Measurements from ENCODE around the gene FOXP1.

The FOXP1 gene

GRCh38 chr3:71551311-71551919 lies 32.1 kb downstream of the FOXP1 start:
- TF ChIP-seq BACH2 (CRISPR knock-in tag; IDR thresholded peaks at IDR 0.05; ENCODE audit: borderline replicate concordance) (no peak), ZNF565 (CRISPR knock-in tag; conservative IDR thresholded peaks at IDR 0.05; ENCODE audit: low read depth) (no peak), ISL1 (CRISPR knock-in tag; IDR thresholded peaks at IDR 0.05) (peak; percentile 33; the same call in 1 of the 2 replicates)
- ATAC-seq: peak; percentile 73

- no peak for ATAC-seq
- TF ChIP-seq ARNTL (CRISPR knock-in tag; IDR thresholded peaks at IDR 0.05; ENCODE audit: borderline replicate concordance, low read depth): no peak
- no peak for TF ChIP-seq ISL1 (CRISPR knock-in tag; IDR thresholded peaks at IDR 0.05)
- no peak for TF ChIP-seq SNAI2 (CRISPR knock-in tag; IDR thresholded peaks at IDR 0.05)
- TF ChIP-seq PPARA (CRISPR knock-in tag; IDR thresholded peaks at IDR 0.05; ENCODE audit: borderline replicate concordance): no peak
- TF ChIP-seq TCF4 (CRISPR knock-in tag; IDR thresholded peaks at IDR 0.05; ENCODE audit: borderline replicate concordance): no peak
- no peak for TF ChIP-seq CSDC2 (CRISPR knock-in tag; IDR thresholded peaks at IDR 0.05)
- TF ChIP-seq PATZ1 (CRISPR knock-in tag; IDR thresholded peaks at IDR 0.05; ENCODE audit: borderline replicate concordance): no peak
- TF ChIP-seq OSR1 (CRISPR knock-in tag; IDR thresholded peaks at IDR 0.05): no peak
- no peak for TF ChIP-seq CSRNP3 (CRISPR knock-in tag; IDR thresholded peaks at IDR 0.05)
- TF ChIP-seq GLIS3 (CRISPR knock-in tag; IDR thresholded peaks at IDR 0.05): no peak
- TF ChIP-seq ZC3H10 (CRISPR knock-in tag; IDR thresholded peaks at IDR 0.05): no peak
- no peak for TF ChIP-seq TOX (CRISPR knock-in tag; IDR thresholded peaks at IDR 0.05; ENCODE audit: borderline replicate concordance)
- no peak for TF ChIP-seq POU6F1 (CRISPR knock-in tag; IDR thresholded peaks at IDR 0.05; ENCODE audit: borderline replicate concordance, low read depth)
- TF ChIP-seq ZFP30 (CRISPR knock-in tag; IDR thresholded peaks at IDR 0.05): no peak
- no peak for TF ChIP-seq ZNF8 (CRISPR knock-in tag; IDR thresholded peaks at IDR 0.05)
- no peak for TF ChIP-seq CREB5 (CRISPR knock-in tag; IDR thresholded peaks at IDR 0.05; ENCODE audit: low read depth)
Observed at GRCh38 chr3:71549951-71550350, 33.6 kb downstream of the FOXP1 start.

- ATAC-seq: no peak
- TF ChIP-seq CSDC2 (CRISPR knock-in tag; IDR thresholded peaks at IDR 0.05) (no peak), ESRRG (CRISPR knock-in tag; IDR thresholded peaks at IDR 0.05) (no peak), ISL1 (CRISPR knock-in tag; IDR thresholded peaks at IDR 0.05) (no peak), SNAI2 (CRISPR knock-in tag; IDR thresholded peaks at IDR 0.05) (no peak), ZNF565 (CRISPR knock-in tag; conservative IDR thresholded peaks at IDR 0.05; ENCODE audit: low read depth) (no peak), TCF4 (CRISPR knock-in tag; IDR thresholded peaks at IDR 0.05; ENCODE audit: borderline replicate concordance) (no peak), ARNTL (CRISPR knock-in tag; IDR thresholded peaks at IDR 0.05; ENCODE audit: borderline replicate concordance, low read depth) (no peak), TSHZ2 (CRISPR knock-in tag; IDR thresholded peaks at IDR 0.05) (no peak), POU6F1 (CRISPR knock-in tag; IDR thresholded peaks at IDR 0.05; ENCODE audit: borderline replicate concordance, low read depth) (no peak), CSRNP3 (CRISPR knock-in tag; IDR thresholded peaks at IDR 0.05) (no peak), ZFP30 (CRISPR knock-in tag; IDR thresholded peaks at IDR 0.05) (no peak), PATZ1 (CRISPR knock-in tag; IDR thresholded peaks at IDR 0.05; ENCODE audit: borderline replicate concordance) (no peak), PPARA (CRISPR knock-in tag; IDR thresholded peaks at IDR 0.05; ENCODE audit: borderline replicate concordance) (no peak), BACH2 (CRISPR knock-in tag; IDR thresholded peaks at IDR 0.05; ENCODE audit: borderline replicate concordance) (no peak)
Observed at GRCh38 chr3:71548705-71549384, 34.7 kb downstream of the FOXP1 start.

Data from SK-N-SH treated with all-trans-retinoic acid at 6 μM for 48 hours (cell line).